Astrocyte of the cerebellum (primary cell): ENCODE measurements around the gene HTR5A.

Source experiments
- DNase-seq: peaks from one replicate; pipeline ENCODE4 v3.0.0-alpha.2; 2011; ENCODE audit warnings: low read depth
- H3K4me3 ChIP-seq: 2 replicates; pipeline ENCODE4 v1.5.1; 2011; ENCODE audit warnings: mild to moderate bottlenecking, low read depth, low read length, moderate library complexity
- CTCF ChIP-seq: IDR thresholded peaks from 2 replicates; pipeline ENCODE4 v1.5.1; 2012; ENCODE audit warnings: low read length, low read depth, moderate library complexity, mild to moderate bottlenecking; ENCODE audit errors: missing control alignments
- in situ Hi-C: cut with HindIII; loops from 2 replicates; pipeline ENCODE4 v1.10.0; 2017; ENCODE audit warnings: low sequenced_read_pairs

The HTR5A gene

GRCh38 chr7:155103839-155104238, 33.7 kb downstream of the HTR5A start:
- TF ChIP-seq CTCF = no peak
- in situ Hi-C loops = no loop called here
- H3K4me3 ChIP-seq = no peak overlapping the region
- DNase-seq = no peak

GRCh38 chr7:155104913-155105312, 34.8 kb downstream of the HTR5A start:
- in situ Hi-C loops = no loop called here
- H3K4me3 ChIP-seq = no peak overlapping the region
- DNase-seq = no peak
- TF ChIP-seq CTCF = no peak

DNA sequence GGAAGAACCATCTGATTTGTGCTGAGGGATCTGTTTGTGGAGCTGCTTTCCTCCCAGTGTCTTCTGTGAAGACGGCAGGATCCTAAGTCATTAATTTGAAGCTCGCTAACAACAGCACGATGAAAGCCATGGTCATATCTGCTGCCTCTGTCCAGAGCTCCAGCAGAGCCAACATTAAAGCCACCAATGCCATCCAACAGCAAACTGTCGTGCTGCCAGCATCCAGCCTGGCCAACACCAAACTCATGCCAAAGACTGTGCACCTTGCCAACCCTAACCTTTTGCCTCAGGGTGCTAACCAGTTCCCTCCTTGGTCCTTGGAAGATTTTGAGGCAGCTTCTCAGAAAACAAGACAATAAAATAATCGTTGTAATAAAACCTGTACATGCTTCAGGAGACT, 36.2 kb downstream of the HTR5A start:
- DNase-seq = no peak
- in situ Hi-C loops = no loop called here
- no peak for TF ChIP-seq CTCF
- H3K4me3 ChIP-seq = no peak overlapping the region

GRCh38 chr7:155107126-155107525, 37.0 kb downstream of the HTR5A start:
- no peak for TF ChIP-seq CTCF
- H3K4me3 ChIP-seq = no peak overlapping the region
- in situ Hi-C loops = no loop called here
- DNase-seq = no peak

DNA sequence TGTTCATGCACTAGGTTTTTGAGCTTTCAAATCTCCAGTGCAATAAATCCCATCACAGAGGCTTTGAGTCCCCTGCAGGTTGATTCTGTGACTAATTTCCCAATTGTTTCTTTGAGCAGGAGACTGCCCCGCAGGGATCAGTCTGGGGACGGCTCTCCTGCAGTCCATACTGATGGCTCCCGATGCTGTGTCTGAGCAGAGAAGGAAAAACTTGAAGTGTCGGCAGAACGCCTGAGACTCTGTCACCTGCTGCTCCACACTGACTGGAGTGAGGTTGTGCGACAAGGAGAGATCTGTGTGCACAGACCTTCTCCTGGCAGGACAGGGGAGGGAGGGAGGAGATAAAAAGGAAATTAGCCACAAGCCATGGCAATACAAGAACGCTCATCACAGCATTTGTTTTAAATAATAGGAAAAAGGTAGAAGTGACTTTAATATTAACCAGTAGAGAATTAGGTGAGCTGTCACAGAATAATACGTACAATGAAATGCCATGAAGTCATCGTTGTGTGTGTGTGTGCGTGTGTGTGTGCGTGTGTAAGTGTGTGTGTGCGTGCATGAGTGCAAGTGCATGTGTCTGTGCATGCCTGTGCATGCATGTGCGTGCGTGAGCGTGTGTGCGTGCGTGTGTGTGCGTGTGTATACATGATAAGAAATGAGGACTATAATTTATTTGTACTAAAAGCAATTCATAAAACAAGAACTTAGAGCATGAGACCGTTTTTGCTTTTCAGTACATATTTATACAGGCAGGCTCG, 38.2 kb downstream of the HTR5A start:
- TF ChIP-seq CTCF = no peak
- DNase-seq = no peak
- in situ Hi-C loops = no loop called here
- no peak overlapping the region for H3K4me3 ChIP-seq

DNA sequence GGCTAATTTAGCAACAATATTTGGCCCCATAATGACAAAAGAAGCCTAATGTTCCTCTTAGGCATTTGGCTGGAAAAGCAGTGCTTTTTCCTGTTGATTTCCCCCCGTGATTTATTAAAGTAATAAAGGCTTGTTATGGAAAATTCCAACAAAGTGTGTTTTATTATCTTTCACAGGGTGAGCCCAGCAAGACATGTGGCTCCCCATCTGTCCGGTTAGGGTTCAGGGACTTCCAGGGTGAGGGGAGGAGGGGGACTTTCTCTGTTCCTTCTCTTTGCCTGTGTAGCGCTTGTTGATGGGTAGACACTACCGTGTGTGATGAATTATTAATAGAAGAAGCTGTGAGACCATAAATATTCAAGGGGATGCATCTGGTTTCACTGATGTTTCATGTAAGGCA, 39.0 kb downstream of the HTR5A start:
- no peak for TF ChIP-seq CTCF
- in situ Hi-C loops = no loop called here
- H3K4me3 ChIP-seq = no peak overlapping the region
- DNase-seq = no peak
